ENCODE data around the gene GALNT18. TPM values are rescaled to one million over a fixed set of nuclear protein-coding genes. Genes with fewer than 3 reads are reported as not detected.

Gene GALNT18
- total RNA-seq, 1 donor from 2014 or later = 24.4 TPM

- DNase-seq = no peak
- TF ChIP-seq CTCF (IDR thresholded peaks at IDR 0.05; ENCODE audit: borderline replicate concordance) = no peak
- Histone ChIP-seq H3K36me3 (no peaks in the 10 kb centered on the region), H3K9me3 (replicated peaks) (no peaks in the 10 kb centered on the region), H3K27ac (replicated peaks) (no peak overlapping the region), H3K4me3 (no peak overlapping the region), H3K27me3 (ENCODE audit: low read depth) (no peaks in the 10 kb centered on the region), H3K4me1 (peaks cover 80% of the 10 kb centered on the region)
- intact Hi-C loops (cut with micrococcal nuclease) = no loop called here
These were observed 71.3 kb downstream of the GALNT18 start for GRCh38 chr11:11550534-11550933.

GRCh38 chr11:11545285-11546275, 76.2 kb downstream of the GALNT18 start:
- no peak for TF ChIP-seq CTCF (IDR thresholded peaks at IDR 0.05; ENCODE audit: borderline replicate concordance)
- intact Hi-C loops (cut with micrococcal nuclease) = no loop called here
- H3K4me1 ChIP-seq = peaks cover 94% of the 10 kb centered on the region

GRCh38 chr11:11543656-11544055, 78.1 kb downstream of the GALNT18 start:
- H3K4me1 ChIP-seq = peaks cover 94% of the 10 kb centered on the region
- no peak for DNase-seq
- no peak for TF ChIP-seq CTCF (IDR thresholded peaks at IDR 0.05; ENCODE audit: borderline replicate concordance)
- no peak overlapping the region for H3K4me3 ChIP-seq
- no peaks in the 10 kb centered on the region for H3K27me3 ChIP-seq (ENCODE audit: low read depth)
- no peaks in the 10 kb centered on the region for H3K36me3 ChIP-seq
- H3K9me3 ChIP-seq (replicated peaks) = no peaks in the 10 kb centered on the region
- H3K27ac ChIP-seq (replicated peaks) = peak overlapping the region; percentile 88
- intact Hi-C loops (cut with micrococcal nuclease) = no loop called here

More at GRCh38 chr11:11545285-11546275, 76.2 kb downstream of the GALNT18 start:
- peak overlapping the region; percentile 88 for H3K27ac ChIP-seq (replicated peaks)
- no peaks in the 10 kb centered on the region for H3K9me3 ChIP-seq (replicated peaks)
- no peak overlapping the region for H3K4me3 ChIP-seq
- no peaks in the 10 kb centered on the region for H3K36me3 ChIP-seq
- H3K27me3 ChIP-seq (ENCODE audit: low read depth) = no peaks in the 10 kb centered on the region
- no peak for DNase-seq

- Histone ChIP-seq H3K9me3 (replicated peaks) (no peaks in the 10 kb centered on the region), H3K36me3 (no peaks in the 10 kb centered on the region), H3K4me3 (no peak overlapping the region), H3K27me3 (ENCODE audit: low read depth) (no peaks in the 10 kb centered on the region), H3K4me1 (peaks cover 98% of the 10 kb centered on the region), H3K27ac (replicated peaks) (peak overlapping the region; percentile 88)
- TF ChIP-seq CTCF (IDR thresholded peaks at IDR 0.05; ENCODE audit: borderline replicate concordance) = no peak
- intact Hi-C loops (cut with micrococcal nuclease) = no loop called here
- DNase-seq = no peak
These were observed 81.6 kb downstream of the GALNT18 start for GRCh38 chr11:11540157-11540556.

GRCh38 chr11:11538277-11538960, 83.4 kb downstream of the GALNT18 start:
- peak overlapping the region; percentile 0 for H3K4me3 ChIP-seq
- peak overlapping the region; percentile 88 for H3K27ac ChIP-seq (replicated peaks)
- no peak for TF ChIP-seq CTCF (IDR thresholded peaks at IDR 0.05; ENCODE audit: borderline replicate concordance)
- intact Hi-C loops (cut with micrococcal nuclease) = loop anchor here (10.0 kb wide), 1 partner anchor 76 kb away; no protein-coding TSS in a partner anchor
- H3K36me3 ChIP-seq = no peaks in the 10 kb centered on the region
- no peaks in the 10 kb centered on the region for H3K27me3 ChIP-seq (ENCODE audit: low read depth)
- no peaks in the 10 kb centered on the region for H3K9me3 ChIP-seq (replicated peaks)
- H3K4me1 ChIP-seq = peaks cover 99% of the 10 kb centered on the region
- peak; percentile 81 for DNase-seq
